ENCODE results near the gene CNTRL. TPM values are rescaled to one million over a fixed set of nuclear protein-coding genes. Genes with fewer than 3 reads are reported as not detected.
"Not testable (repeated sequence)": the region's sequence is repeated elsewhere in the genome, so short reads cannot be mapped to it uniquely, and the experiment has no call there.

Gene CNTRL
- total RNA-seq, 2 donors from 2014 or later, result 81.0 to 81.2 TPM

DNA sequence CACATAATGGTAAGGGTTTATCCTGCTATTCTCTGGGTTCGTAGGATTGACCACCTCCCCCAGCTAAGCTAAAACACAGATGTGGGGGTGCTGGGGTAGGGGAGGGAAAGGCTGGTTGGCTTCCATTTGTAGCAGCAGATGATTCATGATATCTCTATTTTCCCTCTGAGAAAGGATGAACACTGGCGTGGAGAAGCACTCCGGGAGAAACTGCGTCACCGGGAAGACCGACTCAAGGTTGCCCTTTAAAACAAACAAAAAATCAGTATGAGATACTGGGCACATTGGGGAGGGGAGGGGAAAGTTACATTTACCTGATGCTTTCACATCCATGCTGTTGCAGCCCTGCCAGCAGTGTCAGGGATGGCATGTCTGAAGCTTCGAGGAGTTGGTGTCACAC is 98.7 kb downstream of the CNTRL start:
- no peaks in the 10 kb centered on the region for H3K9me3 Mint-ChIP-seq
- H3K4me3 Mint-ChIP-seq, result no peak overlapping the region
- peaks cover 5 to 27% of the 10 kb centered on the region in 2 donors for H3K36me3 Mint-ChIP-seq (ENCODE audit: insufficient read depth in 2 of 2)
- H3K27me3 Mint-ChIP-seq (ENCODE audit: low read depth), result no peaks in the 10 kb centered on the region
- H3K4me1 Mint-ChIP-seq (ENCODE audit: low read depth), result peaks cover 4% of the 10 kb centered on the region
- no peak overlapping the region for H3K27ac Mint-ChIP-seq
- no peak for DNase-seq
- no peak for ATAC-seq (replicated peaks in 1 of 2)

DNA sequence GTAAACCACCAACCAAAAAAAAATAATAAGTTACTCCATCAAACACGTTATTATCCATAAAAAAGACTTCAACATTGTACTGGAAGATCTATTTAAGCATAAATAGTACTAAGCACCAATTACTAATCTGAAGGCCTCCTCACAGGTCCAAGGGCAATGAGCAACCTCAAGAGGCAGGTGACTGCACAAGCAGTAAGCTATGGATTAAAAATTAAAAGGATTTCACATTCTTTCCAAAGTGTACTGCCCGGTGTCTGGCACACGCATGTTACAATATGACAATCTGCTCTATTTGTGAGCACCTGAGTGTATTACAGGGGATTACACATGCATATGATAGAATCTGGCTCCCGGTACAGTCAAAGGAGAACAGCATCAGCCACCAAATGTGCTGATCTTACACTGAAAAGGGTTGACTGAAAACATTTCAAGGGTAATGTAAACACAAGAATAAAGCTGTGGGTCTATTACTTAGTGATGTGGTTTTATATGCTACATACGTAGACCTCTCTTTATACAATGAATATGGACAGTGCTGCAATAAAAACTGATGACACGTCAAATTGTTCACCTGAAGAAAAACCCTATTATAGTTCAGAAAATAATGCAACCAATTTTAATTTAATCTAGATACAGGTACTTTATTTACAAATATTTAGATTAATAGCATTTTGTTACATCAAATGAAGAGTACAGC is 104.1 kb downstream of the CNTRL start:
- H3K27ac Mint-ChIP-seq, result peak overlapping the region; percentile 70
- H3K9me3 Mint-ChIP-seq, result no peaks in the 10 kb centered on the region
- H3K27me3 Mint-ChIP-seq (ENCODE audit: low read depth), result no peaks in the 10 kb centered on the region
- no peak overlapping the region for H3K4me3 Mint-ChIP-seq
- peak in 1 of 2 donors; percentile 40 for ATAC-seq (replicated peaks in 1 of 2)
- peaks cover 5 to 27% of the 10 kb centered on the region in 2 donors for H3K36me3 Mint-ChIP-seq (ENCODE audit: insufficient read depth in 2 of 2)
- no peak for DNase-seq
- peaks cover 12% of the 10 kb centered on the region for H3K4me1 Mint-ChIP-seq (ENCODE audit: low read depth)

DNA sequence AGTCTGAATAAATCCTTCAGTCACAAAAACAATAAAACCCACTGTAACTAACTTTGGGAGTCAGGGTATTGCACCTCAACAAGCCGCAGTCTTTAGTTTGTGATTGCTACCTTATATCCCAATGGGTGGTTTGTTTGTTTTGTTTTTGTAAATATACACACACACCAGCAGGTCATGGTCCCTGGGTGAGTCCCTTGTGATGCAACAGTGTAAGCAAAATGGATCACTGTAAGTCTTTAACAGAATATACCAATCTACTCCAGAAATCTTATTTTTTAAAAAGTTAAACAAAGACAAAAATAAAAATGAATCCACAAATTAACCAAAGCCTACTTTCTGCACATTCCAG is 104.6 kb downstream of the CNTRL start:
- H3K4me1 Mint-ChIP-seq (ENCODE audit: low read depth), result peaks cover 12% of the 10 kb centered on the region
- not testable (repeated sequence) for H3K9me3 Mint-ChIP-seq; H3K4me3 Mint-ChIP-seq; ATAC-seq (replicated peaks in 1 of 2); DNase-seq; H3K27me3 Mint-ChIP-seq (ENCODE audit: low read depth)
- peaks cover 5 to 27% of the 10 kb centered on the region in 2 donors for H3K36me3 Mint-ChIP-seq (ENCODE audit: insufficient read depth in 2 of 2)
- H3K27ac Mint-ChIP-seq, result peak overlapping the region; percentile 9

DNA sequence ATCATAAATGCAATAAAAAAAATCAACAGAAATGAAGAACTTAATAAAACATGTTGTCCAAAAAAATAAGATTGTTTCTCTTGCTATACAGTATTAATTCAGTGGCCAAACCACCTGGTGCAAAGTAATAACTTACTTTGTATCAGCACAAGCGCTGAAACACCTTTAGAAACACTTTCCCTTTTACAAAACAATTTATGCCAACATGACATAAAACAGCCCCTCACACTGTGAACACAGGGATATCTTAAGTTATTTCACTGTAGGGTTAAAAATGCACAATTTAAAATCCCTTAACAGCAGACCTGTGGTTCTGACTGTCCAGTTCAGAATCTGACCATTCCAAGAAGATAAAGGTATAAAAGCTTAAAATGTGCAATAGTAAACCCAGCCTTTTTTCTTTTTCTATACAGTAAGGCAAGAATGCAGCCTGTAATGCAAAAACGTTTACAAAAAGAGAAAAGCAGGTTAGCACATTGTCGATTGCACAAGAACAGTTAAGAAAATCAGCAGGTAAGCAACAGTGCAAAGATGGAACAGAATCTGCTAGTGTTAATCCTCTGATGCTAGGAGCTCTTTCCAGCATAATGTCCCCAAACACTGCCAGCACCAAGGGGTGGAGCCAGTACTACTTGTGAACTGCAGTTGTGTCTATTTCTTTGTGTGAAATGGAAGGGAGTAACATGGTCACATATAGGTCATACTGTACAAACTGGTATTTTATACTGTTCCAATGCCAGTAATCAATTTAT is 105.4 kb downstream of the CNTRL start:
- H3K4me1 Mint-ChIP-seq (ENCODE audit: low read depth), result peaks cover 16% of the 10 kb centered on the region
- peak overlapping the region; percentile 9 for H3K27ac Mint-ChIP-seq
- DNase-seq, result no peak
- H3K27me3 Mint-ChIP-seq (ENCODE audit: low read depth), result no peaks in the 10 kb centered on the region
- H3K4me3 Mint-ChIP-seq, result no peak overlapping the region
- H3K36me3 Mint-ChIP-seq (ENCODE audit: insufficient read depth in 2 of 2), result peaks cover 2 to 23% of the 10 kb centered on the region in 2 donors
- H3K9me3 Mint-ChIP-seq, result no peaks in the 10 kb centered on the region
- no peak for ATAC-seq (replicated peaks in 1 of 2)

DNA sequence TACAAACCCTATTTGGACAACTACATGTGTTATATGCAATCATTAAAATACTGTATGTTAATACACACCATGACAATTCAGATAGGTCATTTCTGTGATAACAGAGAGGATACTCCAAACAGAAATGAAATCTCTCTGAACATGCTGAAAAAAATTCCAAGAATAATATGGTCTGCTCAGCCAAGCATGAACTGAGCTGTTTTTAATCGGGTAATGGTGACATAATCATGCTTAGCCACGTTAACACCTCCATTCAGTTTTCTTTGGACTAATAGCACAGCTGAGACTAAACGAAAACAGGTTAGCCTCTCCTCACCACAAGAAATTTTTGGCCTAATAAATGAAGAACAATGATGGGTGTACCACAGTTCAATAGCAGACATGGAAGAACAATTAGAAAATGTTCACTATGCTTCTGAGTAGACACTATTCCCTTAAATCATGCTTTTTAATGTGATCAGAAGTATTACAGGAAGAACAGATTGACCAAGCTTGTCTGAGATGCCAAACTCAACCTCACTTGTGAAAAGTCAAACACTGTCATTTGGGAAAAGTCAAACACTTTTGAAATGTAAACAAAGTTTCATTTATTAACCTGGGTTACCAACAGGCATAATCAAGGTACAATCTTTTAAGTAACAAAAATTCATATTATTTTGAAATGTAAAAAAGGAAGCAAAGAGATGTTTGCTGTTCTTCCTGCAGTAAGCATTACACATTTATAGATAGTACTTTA is 107.5 kb downstream of the CNTRL start:
- no peaks in the 10 kb centered on the region for H3K9me3 Mint-ChIP-seq
- no peak for ATAC-seq (replicated peaks in 1 of 2)
- H3K27me3 Mint-ChIP-seq (ENCODE audit: low read depth), result no peaks in the 10 kb centered on the region
- H3K4me1 Mint-ChIP-seq (ENCODE audit: low read depth), result peaks cover 35% of the 10 kb centered on the region
- no peak for DNase-seq
- peak overlapping the region; percentile 72 for H3K27ac Mint-ChIP-seq
- H3K36me3 Mint-ChIP-seq (ENCODE audit: insufficient read depth in 2 of 2), result peaks cover 2 to 20% of the 10 kb centered on the region in 2 donors
- no peak overlapping the region for H3K4me3 Mint-ChIP-seq

DNA sequence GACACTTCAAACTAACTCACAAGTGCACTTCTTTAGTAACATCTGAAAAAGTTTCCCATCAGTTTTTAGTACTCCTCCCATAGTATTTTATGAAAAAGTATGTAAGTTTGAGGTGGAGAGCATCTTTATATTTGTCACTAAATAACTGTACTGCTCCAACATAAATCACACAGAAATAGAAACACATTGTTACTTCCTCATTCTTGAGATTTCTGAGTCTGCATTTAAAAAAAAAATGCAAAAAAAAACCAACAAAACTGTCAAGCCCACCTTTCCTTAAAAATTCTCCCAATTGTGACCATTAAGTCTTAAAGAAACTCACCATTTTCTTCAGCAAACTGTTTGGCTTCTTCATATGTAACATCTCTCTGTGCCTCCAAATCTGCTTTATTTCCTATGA is 108.2 kb downstream of the CNTRL start:
- H3K27ac Mint-ChIP-seq, result peak overlapping the region; percentile 98
- DNase-seq, result no peak
- no peaks in the 10 kb centered on the region for H3K9me3 Mint-ChIP-seq
- peaks cover 42% of the 10 kb centered on the region for H3K4me1 Mint-ChIP-seq (ENCODE audit: low read depth)
- H3K27me3 Mint-ChIP-seq (ENCODE audit: low read depth), result no peaks in the 10 kb centered on the region
- peaks cover 2 to 22% of the 10 kb centered on the region in 2 donors for H3K36me3 Mint-ChIP-seq (ENCODE audit: insufficient read depth in 2 of 2)
- H3K4me3 Mint-ChIP-seq, result peak overlapping the region in 1 of 2 donors; percentile 20
- no peak for ATAC-seq (replicated peaks in 1 of 2)

DNA sequence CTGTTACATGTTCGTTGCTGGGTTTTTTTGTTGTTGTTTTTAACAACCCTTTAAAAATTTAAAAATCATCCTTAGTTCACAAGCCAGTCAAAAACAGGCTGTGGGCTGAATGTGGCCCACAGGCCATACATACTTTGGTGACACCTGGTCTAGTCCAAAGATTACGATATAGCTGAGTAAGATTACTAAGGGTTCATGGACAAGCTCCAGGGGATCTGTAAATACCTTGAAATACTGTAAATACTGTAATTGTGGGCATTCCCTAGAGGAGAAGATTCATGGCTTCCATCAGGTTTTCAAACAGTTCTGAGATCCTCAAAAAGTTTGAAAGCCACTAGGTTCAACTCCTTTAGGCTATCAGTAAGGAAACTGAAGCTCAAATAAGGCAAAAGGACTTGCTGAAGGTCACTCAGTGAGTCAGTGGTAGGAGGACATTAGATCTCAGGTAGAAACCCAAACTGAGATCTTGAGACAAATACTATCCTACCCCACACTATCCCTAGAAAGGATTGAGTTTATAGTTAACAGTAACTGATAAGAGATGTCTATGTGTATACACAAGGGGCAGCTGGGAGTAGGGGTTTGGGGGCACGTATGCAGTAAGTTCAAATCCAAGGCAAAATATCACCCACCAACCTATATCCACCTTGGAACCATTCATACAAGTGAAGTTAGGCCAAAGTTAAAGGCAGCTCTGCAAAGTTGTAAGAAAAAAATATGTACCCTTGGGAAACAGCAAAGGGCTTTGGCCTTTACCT is 109.1 kb downstream of the CNTRL start:
- no peak for ATAC-seq (replicated peaks in 1 of 2)
- Mint-ChIP-seq H3K27me3 (ENCODE audit: low read depth) (no peaks in the 10 kb centered on the region), H3K36me3 (ENCODE audit: insufficient read depth in 2 of 2) (peaks cover 2 to 19% of the 10 kb centered on the region in 2 donors), H3K4me3 (no peak overlapping the region), H3K4me1 (ENCODE audit: low read depth) (peaks cover 49% of the 10 kb centered on the region), H3K9me3 (no peaks in the 10 kb centered on the region), H3K27ac (peak overlapping the region; percentile 98)
- DNase-seq, result no peak

DNA sequence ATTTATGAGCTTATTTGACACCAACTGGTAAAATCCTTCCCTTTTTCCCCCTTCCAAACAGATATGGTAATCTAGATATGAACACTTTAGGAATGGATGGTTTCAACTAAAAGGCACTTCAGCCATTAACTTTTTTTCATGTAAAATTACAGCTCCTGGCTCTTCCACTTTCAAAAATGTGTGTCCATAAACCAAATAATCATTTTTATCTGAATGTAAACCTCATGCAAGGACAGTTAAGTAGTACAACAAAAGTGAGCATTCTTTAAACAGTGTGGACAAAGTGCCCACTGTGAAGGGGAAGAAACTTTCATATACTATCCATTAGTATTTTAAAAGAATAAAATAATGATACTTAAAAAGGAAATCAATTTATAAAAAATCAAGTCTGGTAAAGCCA is 109.7 kb downstream of the CNTRL start:
- Mint-ChIP-seq H3K4me1 (ENCODE audit: low read depth) (peaks cover 55% of the 10 kb centered on the region), H3K4me3 (no peak overlapping the region), H3K36me3 (ENCODE audit: insufficient read depth in 2 of 2) (peaks cover 2 to 19% of the 10 kb centered on the region in 2 donors), H3K27me3 (ENCODE audit: low read depth) (no peaks in the 10 kb centered on the region), H3K9me3 (no peaks in the 10 kb centered on the region), H3K27ac (peak overlapping the region; percentile 63)
- no peak for DNase-seq
- ATAC-seq (replicated peaks in 1 of 2), result no peak

DNA sequence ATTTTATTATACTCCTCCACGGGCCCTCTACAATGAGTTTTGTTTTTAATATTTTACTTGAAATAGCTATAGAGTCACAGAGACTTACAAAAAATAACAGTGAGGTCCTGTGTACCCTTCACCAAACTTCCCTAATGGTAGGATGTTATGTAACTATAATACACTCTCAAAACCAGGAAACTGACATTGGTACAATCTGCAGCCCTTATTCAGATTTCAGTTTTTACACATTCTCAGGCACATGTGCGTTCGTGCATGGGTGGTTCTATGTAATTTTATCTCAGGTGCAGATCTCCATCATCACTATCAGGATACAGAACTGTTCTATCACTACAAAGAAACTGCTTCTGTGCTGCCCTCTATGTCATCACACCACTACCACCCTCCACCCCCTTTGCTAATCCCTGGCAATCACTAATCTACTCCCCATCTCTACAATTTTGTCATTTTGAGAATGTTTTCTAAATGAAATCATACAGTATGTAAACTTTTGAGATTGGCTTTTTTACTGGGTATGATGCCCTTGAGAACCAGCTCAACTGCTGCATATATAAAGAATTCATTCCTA is 110.5 kb downstream of the CNTRL start:
- Mint-ChIP-seq H3K4me3 (peak overlapping the region in 1 of 2 donors; percentile 66), H3K36me3 (ENCODE audit: insufficient read depth in 2 of 2) (peaks cover 2 to 18% of the 10 kb centered on the region in 2 donors), H3K27me3 (ENCODE audit: low read depth) (no peaks in the 10 kb centered on the region), H3K4me1 (ENCODE audit: low read depth) (peaks cover 59% of the 10 kb centered on the region), H3K27ac (peak overlapping the region; percentile 96), H3K9me3 (no peaks in the 10 kb centered on the region)
- ATAC-seq (replicated peaks in 1 of 2) (peak; percentile 56 to 76), DNase-seq (no peak)

DNA sequence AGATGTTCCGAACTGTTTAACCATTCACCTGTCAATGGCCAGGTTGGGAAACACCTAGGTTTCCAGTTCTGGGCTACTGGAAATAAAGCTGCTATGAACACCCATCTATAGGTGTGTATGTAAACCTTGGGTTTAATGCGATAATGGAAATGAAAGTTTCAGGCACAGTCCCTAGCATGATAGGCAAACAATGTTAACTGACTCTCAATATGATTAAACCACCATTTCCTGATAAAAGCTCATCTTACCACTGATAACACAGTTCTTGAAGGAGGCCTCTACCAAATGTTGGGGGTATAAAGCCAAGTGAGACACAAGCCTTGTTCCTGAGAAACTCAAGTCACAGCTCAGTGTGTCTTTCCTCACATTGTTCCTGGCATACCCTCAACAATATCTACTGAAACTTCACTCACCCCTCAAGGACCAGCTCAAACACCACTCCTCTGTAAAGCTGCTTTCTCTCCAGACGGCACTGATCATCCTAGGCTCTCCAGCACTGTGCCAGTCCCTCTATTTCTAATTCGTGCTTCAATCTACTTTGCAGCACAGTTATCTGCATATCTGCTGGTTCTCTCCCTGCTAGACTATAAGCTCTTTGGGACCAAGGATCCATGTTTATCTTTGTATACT is 111.1 kb downstream of the CNTRL start:
- Mint-ChIP-seq H3K36me3 (ENCODE audit: insufficient read depth in 2 of 2) (peaks cover under 1 to 17% of the 10 kb centered on the region in 2 donors), H3K4me3 (peak overlapping the region; percentile 20 to 66), H3K9me3 (no peaks in the 10 kb centered on the region), H3K27me3 (ENCODE audit: low read depth) (no peaks in the 10 kb centered on the region), H3K4me1 (ENCODE audit: low read depth) (peaks cover 60% of the 10 kb centered on the region), H3K27ac (peak overlapping the region; percentile 96)
- ATAC-seq (replicated peaks in 1 of 2) (peak; percentile 61), DNase-seq (no peak)

DNA sequence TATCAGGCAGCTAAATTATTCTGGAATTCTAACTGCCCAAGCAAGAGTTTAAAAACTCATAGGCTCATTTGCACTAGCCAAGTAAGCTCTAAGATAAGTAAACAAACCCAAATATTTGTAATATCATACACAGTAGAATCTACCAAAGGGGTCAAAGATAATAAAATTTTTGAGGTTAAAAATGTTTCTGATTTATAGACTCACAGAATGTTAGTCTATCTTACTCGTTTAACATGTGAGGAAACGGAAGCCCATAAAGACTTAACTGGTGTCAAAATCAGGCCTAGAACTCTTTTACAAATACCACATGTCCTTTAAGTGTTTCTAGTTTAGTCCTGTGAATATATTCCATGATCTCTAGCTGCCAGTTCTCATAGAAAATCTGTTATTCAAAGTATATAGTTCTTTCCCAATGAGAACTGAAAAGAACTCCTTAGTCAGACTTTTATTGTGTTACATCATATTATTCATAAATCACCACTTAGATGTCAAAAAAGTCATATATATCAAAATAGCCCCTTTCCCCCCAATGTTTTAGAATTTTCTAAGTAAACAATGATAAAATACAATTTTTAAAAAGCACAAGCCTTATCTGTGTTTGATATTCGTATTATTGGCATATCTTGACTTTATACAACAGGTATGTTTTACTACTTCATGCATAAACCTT is 113.0 kb downstream of the CNTRL start:
- no peaks in the 10 kb centered on the region for H3K9me3 Mint-ChIP-seq
- ATAC-seq (replicated peaks in 1 of 2) (no peak), DNase-seq (no peak)
- H3K4me3 Mint-ChIP-seq, result peak overlapping the region in 1 of 2 donors; percentile 36
- peaks cover 73% of the 10 kb centered on the region for H3K4me1 Mint-ChIP-seq (ENCODE audit: low read depth)
- H3K36me3 Mint-ChIP-seq (ENCODE audit: insufficient read depth in 2 of 2), result peaks cover 0 to 8% of the 10 kb centered on the region in 2 donors
- H3K27me3 Mint-ChIP-seq (ENCODE audit: low read depth), result no peaks in the 10 kb centered on the region
- H3K27ac Mint-ChIP-seq, result peak overlapping the region; percentile 92

DNA sequence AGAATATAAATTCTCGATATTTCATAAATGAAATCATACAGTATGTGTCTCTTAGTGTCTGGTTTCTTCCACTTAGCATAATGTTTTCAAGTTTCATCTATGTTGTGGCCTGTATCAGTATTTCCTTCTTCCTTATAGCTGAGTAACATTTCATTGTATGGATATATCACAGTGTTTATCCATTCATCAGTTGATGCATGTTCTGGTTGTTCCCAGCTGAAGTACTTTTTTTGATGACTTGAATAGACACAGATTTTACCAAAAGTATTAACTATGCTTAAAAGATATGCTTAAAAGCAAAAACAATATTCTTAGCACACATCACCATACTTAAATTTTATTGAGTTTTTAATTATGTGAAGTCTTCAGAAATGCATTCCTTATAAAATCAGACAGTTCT is 114.3 kb downstream of the CNTRL start:
- Mint-ChIP-seq H3K27ac (peak overlapping the region; percentile 87), H3K27me3 (ENCODE audit: low read depth) (no peaks in the 10 kb centered on the region), H3K36me3 (ENCODE audit: insufficient read depth in 2 of 2) (peaks cover 0 to 4% of the 10 kb centered on the region in 2 donors), H3K4me3 (no peak overlapping the region), H3K9me3 (no peaks in the 10 kb centered on the region), H3K4me1 (ENCODE audit: low read depth) (peaks cover 85% of the 10 kb centered on the region)
- ATAC-seq (replicated peaks in 1 of 2), result no peak
- DNase-seq, result no peak

Data from activated T-cell treated with anti-CD3 and anti-CD28 coated beads, Interleukin-2, amount 50 U/mL, for 72 hours (primary cell).